Measurements from ENCODE around the gene DDHD1. TPM values are rescaled to one million over a fixed set of nuclear protein-coding genes. Genes with fewer than 3 reads are reported as not detected.

DDHD1 gene
- total and polyA plus RNA-seq, 2 donors from 2014 or later = 2.1 to 11.9 TPM

GRCh38 chr14:52998376-52999015 is 154.6 kb downstream of the DDHD1 start:
- no peak for TF ChIP-seq CTCF (IDR thresholded peaks at IDR 0.05; ENCODE audit: borderline replicate concordance, extremely low read depth, insufficient read depth)
- H3K27ac ChIP-seq (ENCODE audit: low read depth in 2 of 2, low read length in 2 of 2) = no peak overlapping the region
- FAIRE-seq = no peak
- no peaks in the 10 kb centered on the region for H3K4me1 ChIP-seq (ENCODE audit: control insufficient read depth in 2 of 3, insufficient read depth in 2 of 3, low read depth in 1 of 3, low read length in 3 of 3)
- no peaks in the 10 kb centered on the region for H3K9me3 ChIP-seq (ENCODE audit: control insufficient read depth in 2 of 3, insufficient read depth in 1 of 3, low read length in 3 of 3)
- H3K27me3 ChIP-seq (ENCODE audit: control insufficient read depth, insufficient read depth, low read length) = no peaks in the 10 kb centered on the region
- H3K36me3 ChIP-seq (ENCODE audit: control insufficient read depth in 2 of 3, insufficient read depth in 3 of 3, low read length in 3 of 3) = no peaks in the 10 kb centered on the region
- no peak overlapping the region for H3K4me3 ChIP-seq (ENCODE audit: low read length in 3 of 3)
- H3K9ac ChIP-seq (ENCODE audit: low read length in 3 of 3) = no peak overlapping the region
- intact Hi-C loops (cut with DNase I) = no loop called here
- DNase-seq = peak in 1 of 5 donors; percentile 7

GRCh38 chr14:52996493-52996892 is 156.6 kb downstream of the DDHD1 start:
- H3K4me1 ChIP-seq (ENCODE audit: control insufficient read depth in 2 of 3, insufficient read depth in 2 of 3, low read depth in 1 of 3, low read length in 3 of 3) = no peaks in the 10 kb centered on the region
- no peak overlapping the region for H3K27ac ChIP-seq (ENCODE audit: low read depth in 2 of 2, low read length in 2 of 2)
- H3K9me3 ChIP-seq (ENCODE audit: control insufficient read depth in 2 of 3, insufficient read depth in 1 of 3, low read length in 3 of 3) = no peaks in the 10 kb centered on the region
- intact Hi-C loops (cut with DNase I) = no loop called here
- H3K27me3 ChIP-seq (ENCODE audit: control insufficient read depth, insufficient read depth, low read length) = no peaks in the 10 kb centered on the region
- no peak for DNase-seq
- no peaks in the 10 kb centered on the region for H3K36me3 ChIP-seq (ENCODE audit: control insufficient read depth in 2 of 3, insufficient read depth in 3 of 3, low read length in 3 of 3)
- no peak overlapping the region for H3K9ac ChIP-seq (ENCODE audit: low read length in 3 of 3)
- no peak overlapping the region for H3K4me3 ChIP-seq (ENCODE audit: low read length in 3 of 3)
- FAIRE-seq = no peak
- no peak for TF ChIP-seq CTCF (IDR thresholded peaks at IDR 0.05; ENCODE audit: borderline replicate concordance, extremely low read depth, insufficient read depth)

- Histone ChIP-seq H3K27ac (ENCODE audit: low read depth in 2 of 2, low read length in 2 of 2) (no peak overlapping the region), H3K36me3 (ENCODE audit: control insufficient read depth in 2 of 3, insufficient read depth in 3 of 3, low read length in 3 of 3) (no peaks in the 10 kb centered on the region), H3K9me3 (ENCODE audit: control insufficient read depth in 2 of 3, insufficient read depth in 1 of 3, low read length in 3 of 3) (no peaks in the 10 kb centered on the region), H3K4me3 (ENCODE audit: low read length in 3 of 3) (no peak overlapping the region), H3K4me1 (ENCODE audit: control insufficient read depth in 2 of 3, insufficient read depth in 2 of 3, low read depth in 1 of 3, low read length in 3 of 3) (no peaks in the 10 kb centered on the region), H3K27me3 (ENCODE audit: control insufficient read depth, insufficient read depth, low read length) (no peaks in the 10 kb centered on the region), H3K9ac (ENCODE audit: low read length in 3 of 3) (no peak overlapping the region)
- TF ChIP-seq CTCF (IDR thresholded peaks at IDR 0.05; ENCODE audit: borderline replicate concordance, extremely low read depth, insufficient read depth) = no peak
- FAIRE-seq = no peak
- intact Hi-C loops (cut with DNase I) = no loop called here
- no peak for DNase-seq
These were observed 157.1 kb downstream of the DDHD1 start for GRCh38 chr14:52995998-52996397.
